C4-2B (cell line): ENCODE measurements around the gene PTGES3.

Source experiments
- ZFX ChIP-seq: fragments of 450-650 bp; IDR thresholded peaks from 2 replicates; pipeline ENCODE4 v1.6.1; 2017
- TF ChIP-seq, protein P1 (sequence below): fragments of 450-650 bp; conservative IDR thresholded peaks from 2 replicates; pipeline ENCODE4 v1.5.1; 2017; ENCODE audit warnings: mild to moderate bottlenecking

- TF ChIP-seq, protein P1, sequence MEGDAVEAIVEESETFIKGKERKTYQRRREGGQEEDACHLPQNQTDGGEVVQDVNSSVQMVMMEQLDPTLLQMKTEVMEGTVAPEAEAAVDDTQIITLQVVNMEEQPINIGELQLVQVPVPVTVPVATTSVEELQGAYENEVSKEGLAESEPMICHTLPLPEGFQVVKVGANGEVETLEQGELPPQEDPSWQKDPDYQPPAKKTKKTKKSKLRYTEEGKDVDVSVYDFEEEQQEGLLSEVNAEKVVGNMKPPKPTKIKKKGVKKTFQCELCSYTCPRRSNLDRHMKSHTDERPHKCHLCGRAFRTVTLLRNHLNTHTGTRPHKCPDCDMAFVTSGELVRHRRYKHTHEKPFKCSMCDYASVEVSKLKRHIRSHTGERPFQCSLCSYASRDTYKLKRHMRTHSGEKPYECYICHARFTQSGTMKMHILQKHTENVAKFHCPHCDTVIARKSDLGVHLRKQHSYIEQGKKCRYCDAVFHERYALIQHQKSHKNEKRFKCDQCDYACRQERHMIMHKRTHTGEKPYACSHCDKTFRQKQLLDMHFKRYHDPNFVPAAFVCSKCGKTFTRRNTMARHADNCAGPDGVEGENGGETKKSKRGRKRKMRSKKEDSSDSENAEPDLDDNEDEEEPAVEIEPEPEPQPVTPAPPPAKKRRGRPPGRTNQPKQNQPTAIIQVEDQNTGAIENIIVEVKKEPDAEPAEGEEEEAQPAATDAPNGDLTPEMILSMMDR = no peak
- TF ChIP-seq ZFX = no peak
Measured at GRCh38 chr12:56629459-56630179, 58.5 kb downstream of the PTGES3 start.
